ENCODE results near the gene ME3. TPM values are rescaled to one million over a fixed set of nuclear protein-coding genes. Genes with fewer than 3 reads are reported as not detected.

ME3 gene
- total RNA-seq, 1 experiment from 2014 or later: 1.8 TPM

GRCh38 chr11:86663291-86663690 lies 9.1 kb downstream of the ME3 start:
- no peaks in the 10 kb centered on the region for H3K9me3 Mint-ChIP-seq
- H3K36me3 Mint-ChIP-seq: no peaks in the 10 kb centered on the region
- H3K27me3 Mint-ChIP-seq (ENCODE audit: low read depth): no peaks in the 10 kb centered on the region; the same call in 1 of the 2 replicates
- H3K4me1 Mint-ChIP-seq: peaks cover 14% of the 10 kb centered on the region
- no peak overlapping the region for H3K27ac Mint-ChIP-seq
- POLR2A ChIA-PET: no interaction called here
- H3K4me3 Mint-ChIP-seq: no peak overlapping the region
- no peak for ATAC-seq
- CTCF ChIA-PET: interaction anchor here (1.4 kb wide), 1 partner anchor 13 kb away, joined by 4 read pairs; no protein-coding TSS in a partner anchor
- no peak for DNase-seq (ENCODE audit: low spot score)
- TF ChIP-seq ZMAT4 (CRISPR knock-in tag; IDR thresholded peaks at IDR 0.05) (no peak), SMAD4 (CRISPR knock-in tag; IDR thresholded peaks at IDR 0.05) (no peak), ZNF263 (CRISPR knock-in tag; IDR thresholded peaks at IDR 0.05; ENCODE audit: low read depth) (no peak), PRRX2 (CRISPR knock-in tag; IDR thresholded peaks at IDR 0.05) (no peak), ZBTB43 (CRISPR knock-in tag; IDR thresholded peaks at IDR 0.05) (no peak)

GRCh38 chr11:86660736-86661135 lies 11.7 kb downstream of the ME3 start:
- H3K4me1 Mint-ChIP-seq: peaks cover 3% of the 10 kb centered on the region
- POLR2A ChIA-PET: no interaction called here
- CTCF ChIA-PET: interaction anchor here (2.1 kb wide), 1 partner anchor 89 kb away, joined by 6 read pairs; no protein-coding TSS in a partner anchor
- H3K9me3 Mint-ChIP-seq: peaks cover 6% of the 10 kb centered on the region
- H3K27me3 Mint-ChIP-seq (ENCODE audit: low read depth): no peaks in the 10 kb centered on the region
- ATAC-seq (no peak), DNase-seq (ENCODE audit: low spot score) (no peak)
- H3K36me3 Mint-ChIP-seq: no peaks in the 10 kb centered on the region
- no peak overlapping the region for H3K27ac Mint-ChIP-seq
- no peak overlapping the region for H3K4me3 Mint-ChIP-seq
- TF ChIP-seq SP1 (CRISPR knock-in tag; conservative IDR thresholded peaks at IDR 0.05) (no peak), NFE2L1 (CRISPR knock-in tag; IDR thresholded peaks at IDR 0.05) (no peak), SMAD3 (CRISPR knock-in tag; IDR thresholded peaks at IDR 0.05; ENCODE audit: borderline replicate concordance) (no peak), E2F1 (CRISPR knock-in tag; IDR thresholded peaks at IDR 0.05) (no peak), NR1H2 (CRISPR knock-in tag; IDR thresholded peaks at IDR 0.05) (no peak), ZNF532 (CRISPR knock-in tag; IDR thresholded peaks at IDR 0.05; ENCODE audit: borderline replicate concordance) (no peak), SOX15 (CRISPR knock-in tag; IDR thresholded peaks at IDR 0.05) (no peak), FOXP1 (CRISPR knock-in tag; IDR thresholded peaks at IDR 0.05; ENCODE audit: borderline replicate concordance) (no peak), E2F4 (CRISPR knock-in tag; IDR thresholded peaks at IDR 0.05; ENCODE audit: borderline replicate concordance, low read depth) (no peak), ZNF671 (CRISPR knock-in tag; IDR thresholded peaks at IDR 0.05) (no peak), NFATC4 (CRISPR knock-in tag; IDR thresholded peaks at IDR 0.05) (no peak), GRHL2 (CRISPR knock-in tag; IDR thresholded peaks at IDR 0.05; ENCODE audit: insufficient replicate concordance, severe bottlenecking) (no peak), ATF3 (CRISPR knock-in tag; conservative IDR thresholded peaks at IDR 0.05) (no peak), ZNF138 (CRISPR knock-in tag; conservative IDR thresholded peaks at IDR 0.05) (no peak), PRDM15 (CRISPR knock-in tag; IDR thresholded peaks at IDR 0.05) (no peak), FOXP4 (CRISPR knock-in tag; IDR thresholded peaks at IDR 0.05) (no peak)
